Mammary epithelial cell (primary cell): ENCODE measurements around the gene ACTR5.

Experiments used
- EZH2 ChIP-seq: IDR thresholded peaks from 2 replicates; pipeline ENCODE4 v1.6.1; 2012; ENCODE audit warnings: low read length, inconsistent platforms, borderline replicate concordance
- TF ChIP-seq, protein P1 (sequence below), 2 donors: IDR thresholded peaks in 1 of 2; conservative IDR thresholded peaks in 1 of 2; 2 replicates each; pipeline ENCODE4 v1.5.1; 2011 to 2012; ENCODE audit warnings: inconsistent platforms in 2 of 2, low read length in 2 of 2, mild to moderate bottlenecking in 2 of 2, control low read depth in 1 of 2, low read depth in 1 of 2; ENCODE audit not compliant: insufficient read depth in 1 of 2; ENCODE audit errors: extremely low read depth in 1 of 2

DNA sequence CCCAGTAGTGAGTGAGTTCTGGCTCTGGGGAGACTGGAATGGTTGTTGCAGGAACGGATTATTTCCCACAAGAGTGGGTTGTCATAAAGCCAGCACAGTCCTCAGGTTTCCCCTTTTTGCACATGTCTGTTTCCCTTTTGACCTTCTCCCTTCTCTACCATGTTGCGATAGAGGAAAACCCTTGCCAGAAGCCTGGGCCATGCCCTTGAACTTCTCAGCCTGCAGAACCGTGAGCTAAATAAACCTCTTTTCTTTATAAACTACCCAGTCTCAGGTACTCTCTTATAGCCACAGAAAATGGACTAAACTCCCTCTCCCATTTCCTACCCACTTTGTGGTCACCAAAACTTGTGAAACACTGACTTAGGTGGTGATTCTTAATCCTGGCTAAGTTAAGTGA lies 50.0 kb downstream of the ACTR5 start:
- TF ChIP-seq, protein P1, sequence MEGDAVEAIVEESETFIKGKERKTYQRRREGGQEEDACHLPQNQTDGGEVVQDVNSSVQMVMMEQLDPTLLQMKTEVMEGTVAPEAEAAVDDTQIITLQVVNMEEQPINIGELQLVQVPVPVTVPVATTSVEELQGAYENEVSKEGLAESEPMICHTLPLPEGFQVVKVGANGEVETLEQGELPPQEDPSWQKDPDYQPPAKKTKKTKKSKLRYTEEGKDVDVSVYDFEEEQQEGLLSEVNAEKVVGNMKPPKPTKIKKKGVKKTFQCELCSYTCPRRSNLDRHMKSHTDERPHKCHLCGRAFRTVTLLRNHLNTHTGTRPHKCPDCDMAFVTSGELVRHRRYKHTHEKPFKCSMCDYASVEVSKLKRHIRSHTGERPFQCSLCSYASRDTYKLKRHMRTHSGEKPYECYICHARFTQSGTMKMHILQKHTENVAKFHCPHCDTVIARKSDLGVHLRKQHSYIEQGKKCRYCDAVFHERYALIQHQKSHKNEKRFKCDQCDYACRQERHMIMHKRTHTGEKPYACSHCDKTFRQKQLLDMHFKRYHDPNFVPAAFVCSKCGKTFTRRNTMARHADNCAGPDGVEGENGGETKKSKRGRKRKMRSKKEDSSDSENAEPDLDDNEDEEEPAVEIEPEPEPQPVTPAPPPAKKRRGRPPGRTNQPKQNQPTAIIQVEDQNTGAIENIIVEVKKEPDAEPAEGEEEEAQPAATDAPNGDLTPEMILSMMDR (conservative IDR thresholded peaks at IDR 0.05 in 1 of 2, IDR thresholded peaks at IDR 0.05 in 1 of 2; ENCODE audit: extremely low read depth in 1 of 2, insufficient read depth in 1 of 2, low read depth in 1 of 2, low read length in 2 of 2), result no peak
- TF ChIP-seq EZH2, result no peak
